Peyer's patch (tissue), 4 donors: ENCODE data around the gene NBAS. TPM values are rescaled to one million over a fixed set of nuclear protein-coding genes. Genes with fewer than 3 reads are reported as not detected.

Source experiments
- DNase-seq, 3 donors: peaks; one replicate each; pipeline ENCODE4 v3.0.0-alpha.2; 2017 to 2019
- H3K27ac ChIP-seq, 4 donors: fragments of 200-600 bp; sonication (generic); one replicate each; pipeline ENCODE4 v1.5.1; 2016 to 2019
- H3K27me3 ChIP-seq, 2 donors: fragments of 200-600 bp; sonication (generic); one replicate each; pipeline ENCODE4 v1.5.1; 2019
- H3K36me3 ChIP-seq, 3 donors: fragments of 200-600 bp; sonication (generic); one replicate each; pipeline ENCODE4 v1.5.1; 2016 to 2019
- H3K4me1 ChIP-seq, 4 donors: fragments of 200-600 bp; sonication (generic); one replicate each; pipeline ENCODE4 v1.5.1; 2016 to 2019
- H3K4me3 ChIP-seq, 4 donors: fragments of 200-600 bp; sonication (generic); 1 replicate in 3 of 4; 2 replicates in 1 of 4; pipeline ENCODE4 v1.5.1; 2016 to 2019; ENCODE audit warnings: mild to moderate bottlenecking in 1 of 4
- H3K9me3 ChIP-seq, 4 donors: fragments of 200-600 bp; sonication (generic); one replicate each; pipeline ENCODE4 v1.5.1; 2016 to 2019; ENCODE audit warnings: mild to moderate bottlenecking in 1 of 4
- CTCF ChIP-seq, 6 experiments: fragments of 450-650 bp in 4 of 6; fragments of 200-600 bp in 2 of 6; sonication (generic) in 1 of 6; IDR thresholded peaks; one replicate each; pipeline ENCODE4 v1.5.1; 2017 to 2019; ENCODE audit warnings: antibody characterized with exemption in 6 of 6, mild to moderate bottlenecking in 3 of 6, moderate library complexity in 1 of 6
- POLR2A ChIP-seq, 2 donors: fragments of 450-650 bp; IDR thresholded peaks; one replicate each; pipeline ENCODE4 v1.5.1; 2017; ENCODE audit warnings: antibody characterized with exemption in 2 of 2, mild to moderate bottlenecking in 2 of 2, moderate library complexity in 2 of 2
- total RNA-seq, 4 donors: library from RNA; depleted of rRNA; stranded (reverse); fragments of >200 nt; gene quantifications; one replicate each; pipeline ENCODE4 v1.1.0, GENCODE V29; 2016

NBAS gene
- total RNA-seq, 4 donors from 2014 or later: 43.2 to 70.2 (median 55.3) TPM

GRCh38 chr2:15158100-15158499 is 403.0 kb downstream of the NBAS start:
- no peaks in the 10 kb centered on the region for H3K36me3 ChIP-seq
- H3K9me3 ChIP-seq: no peaks in the 10 kb centered on the region
- H3K27ac ChIP-seq: no peak overlapping the region
- H3K4me3 ChIP-seq: no peak overlapping the region
- H3K4me1 ChIP-seq: no peaks in the 10 kb centered on the region
- H3K27me3 ChIP-seq: no peaks in the 10 kb centered on the region
- no peak for TF ChIP-seq CTCF (IDR thresholded peaks at IDR 0.05)
- TF ChIP-seq POLR2A (IDR thresholded peaks at IDR 0.05): no peak
- DNase-seq: no peak

- H3K27me3 ChIP-seq: no peaks in the 10 kb centered on the region
- no peak overlapping the region for H3K27ac ChIP-seq
- no peak overlapping the region for H3K4me3 ChIP-seq
- no peaks in the 10 kb centered on the region for H3K9me3 ChIP-seq
- no peaks in the 10 kb centered on the region for H3K4me1 ChIP-seq
- no peak for DNase-seq
- no peaks in the 10 kb centered on the region for H3K36me3 ChIP-seq
- TF ChIP-seq POLR2A (IDR thresholded peaks at IDR 0.05): no peak
- no peak for TF ChIP-seq CTCF (IDR thresholded peaks at IDR 0.05)
Measured at GRCh38 chr2:15155959-15156574, 405.1 kb downstream of the NBAS start.

- no peaks in the 10 kb centered on the region for H3K36me3 ChIP-seq
- H3K4me1 ChIP-seq: no peaks in the 10 kb centered on the region
- DNase-seq: no peak
- H3K9me3 ChIP-seq: no peaks in the 10 kb centered on the region
- no peaks in the 10 kb centered on the region for H3K27me3 ChIP-seq
- TF ChIP-seq CTCF (IDR thresholded peaks at IDR 0.05): no peak
- no peak for TF ChIP-seq POLR2A (IDR thresholded peaks at IDR 0.05)
- no peak overlapping the region for H3K27ac ChIP-seq
- H3K4me3 ChIP-seq: no peak overlapping the region
Measured at GRCh38 chr2:15154297-15154696, 406.8 kb downstream of the NBAS start.

- no peak for DNase-seq
- Histone ChIP-seq H3K9me3 (no peaks in the 10 kb centered on the region), H3K36me3 (no peaks in the 10 kb centered on the region), H3K27ac (no peak overlapping the region), H3K27me3 (no peaks in the 10 kb centered on the region), H3K4me1 (no peaks in the 10 kb centered on the region), H3K4me3 (no peak overlapping the region)
- no peak for TF ChIP-seq CTCF (IDR thresholded peaks at IDR 0.05)
- TF ChIP-seq POLR2A (IDR thresholded peaks at IDR 0.05): no peak
Measured at GRCh38 chr2:15152382-15152781, 408.8 kb downstream of the NBAS start.

GRCh38 chr2:15149063-15149462 is 412.1 kb downstream of the NBAS start:
- Histone ChIP-seq H3K9me3 (no peaks in the 10 kb centered on the region), H3K36me3 (no peaks in the 10 kb centered on the region), H3K4me3 (no peak overlapping the region), H3K27me3 (no peaks in the 10 kb centered on the region), H3K27ac (no peak overlapping the region), H3K4me1 (no peaks in the 10 kb centered on the region)
- DNase-seq: no peak
- no peak for TF ChIP-seq POLR2A (IDR thresholded peaks at IDR 0.05)
- no peak for TF ChIP-seq CTCF (IDR thresholded peaks at IDR 0.05)

- TF ChIP-seq CTCF (IDR thresholded peaks at IDR 0.05): no peak
- TF ChIP-seq POLR2A (IDR thresholded peaks at IDR 0.05): no peak
- no peaks in the 10 kb centered on the region for H3K27me3 ChIP-seq
- H3K36me3 ChIP-seq: no peaks in the 10 kb centered on the region
- no peaks in the 10 kb centered on the region for H3K9me3 ChIP-seq
- H3K4me1 ChIP-seq: no peaks in the 10 kb centered on the region
- DNase-seq: no peak
- no peak overlapping the region for H3K27ac ChIP-seq
- H3K4me3 ChIP-seq: no peak overlapping the region
Measured at GRCh38 chr2:15147591-15147990, 413.5 kb downstream of the NBAS start.
